Right forelimb (tissue), 1 donor: ENCODE data around the gene HABP2.

Experiments
- DNase-seq: peaks from one replicate; pipeline ENCODE4 v3.0.0-alpha.2; 2018

Gene HABP2

DNA sequence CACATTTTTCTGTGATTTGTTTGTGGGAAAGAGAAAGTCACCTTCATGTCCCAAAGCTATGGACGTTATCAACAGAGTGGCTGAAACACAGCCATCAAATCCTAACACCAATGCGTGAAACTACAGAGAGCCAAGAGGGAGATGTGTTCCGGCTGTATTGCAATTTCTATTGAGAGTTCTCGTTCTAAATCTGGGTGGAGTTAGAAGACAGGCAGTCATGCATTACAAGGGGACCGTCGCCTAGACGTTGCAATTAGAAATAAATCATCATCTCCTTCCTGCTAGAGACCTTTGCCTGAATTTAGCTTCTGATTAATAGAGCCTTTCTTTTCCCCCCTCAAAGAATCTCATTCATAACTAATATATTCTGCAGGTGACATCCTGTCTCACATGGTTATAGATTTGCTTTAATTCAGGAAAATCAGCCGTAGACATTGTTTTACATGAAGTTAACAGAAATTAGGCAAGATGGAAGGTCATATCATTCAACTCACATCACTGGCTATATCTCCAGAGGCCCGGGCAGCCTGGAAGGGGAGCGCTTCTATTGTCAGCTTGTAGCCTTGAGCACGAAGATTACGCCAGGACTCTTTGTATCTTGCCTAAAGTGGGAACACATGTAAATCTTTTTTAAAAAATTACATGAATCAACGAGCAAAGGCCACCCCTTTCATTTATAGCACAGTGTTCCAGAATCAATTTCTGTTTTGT lies 52.6 kb downstream of the HABP2 start:
- DNase-seq: no peak

DNA sequence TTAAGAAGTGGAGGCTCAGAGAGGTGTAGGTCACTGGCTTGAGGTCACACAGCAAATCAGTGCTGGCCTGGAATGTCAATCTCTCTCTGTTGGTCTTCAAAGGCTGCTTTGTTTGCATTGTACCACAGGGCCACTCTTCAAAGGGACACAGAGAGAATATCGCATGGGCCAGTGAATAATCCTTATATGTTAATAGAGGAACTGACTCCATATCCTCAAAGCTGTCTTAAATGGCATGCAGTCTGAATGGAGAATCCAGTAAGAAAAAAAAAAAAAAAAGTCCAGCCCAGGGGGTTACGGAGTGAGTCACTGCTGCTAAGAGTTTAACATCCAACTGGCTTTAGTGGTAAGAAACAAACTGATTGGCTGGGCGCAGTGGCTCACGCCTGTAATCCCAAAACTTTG lies 56.9 kb downstream of the HABP2 start:
- DNase-seq: no peak

DNA sequence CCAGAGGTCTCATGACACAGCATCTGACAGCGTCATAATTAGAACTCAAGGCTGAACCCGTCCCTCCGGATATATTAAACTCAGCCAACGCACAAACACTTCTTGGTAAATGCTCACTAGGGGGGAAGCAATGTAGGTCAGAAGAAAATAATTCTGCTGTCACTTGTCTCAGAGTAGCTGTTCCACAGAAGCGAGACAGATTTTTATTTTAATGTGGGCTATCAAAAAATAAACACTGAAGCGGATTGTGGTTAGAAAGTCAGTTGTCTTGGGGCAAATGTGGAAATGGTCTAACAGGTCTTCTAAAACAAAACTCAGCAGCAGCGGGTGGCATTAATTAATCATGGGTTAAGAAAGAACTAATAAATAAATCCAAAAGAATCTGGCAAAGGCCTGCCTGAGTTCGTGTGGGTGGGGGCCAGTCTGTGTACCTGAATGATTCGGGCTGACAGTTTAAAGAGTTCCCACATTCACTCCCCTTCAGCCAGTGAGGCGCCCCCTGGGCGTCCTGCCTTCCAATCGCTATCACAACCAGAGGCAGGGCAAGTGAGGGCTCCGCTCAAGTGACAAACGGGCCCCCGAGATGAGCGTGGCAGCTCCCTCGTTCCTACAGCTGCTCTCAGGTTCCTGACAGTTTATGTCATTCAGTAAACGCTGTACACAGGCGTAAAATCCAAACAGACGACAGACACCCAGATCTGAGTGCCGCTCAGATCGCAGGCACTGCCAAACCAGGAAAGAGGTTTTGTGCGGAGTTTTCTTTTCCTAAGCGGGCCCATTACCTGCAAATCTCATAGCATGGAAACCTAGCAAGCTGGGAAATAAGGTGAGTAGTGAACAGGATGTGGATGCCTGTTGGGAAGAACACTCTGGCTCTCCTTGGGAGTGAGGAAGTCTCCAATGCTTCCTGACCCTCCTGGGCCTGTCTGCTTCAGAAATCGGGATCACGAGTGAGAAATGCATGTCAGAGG lies 58.1 kb downstream of the HABP2 start:
- DNase-seq: no peak

DNA sequence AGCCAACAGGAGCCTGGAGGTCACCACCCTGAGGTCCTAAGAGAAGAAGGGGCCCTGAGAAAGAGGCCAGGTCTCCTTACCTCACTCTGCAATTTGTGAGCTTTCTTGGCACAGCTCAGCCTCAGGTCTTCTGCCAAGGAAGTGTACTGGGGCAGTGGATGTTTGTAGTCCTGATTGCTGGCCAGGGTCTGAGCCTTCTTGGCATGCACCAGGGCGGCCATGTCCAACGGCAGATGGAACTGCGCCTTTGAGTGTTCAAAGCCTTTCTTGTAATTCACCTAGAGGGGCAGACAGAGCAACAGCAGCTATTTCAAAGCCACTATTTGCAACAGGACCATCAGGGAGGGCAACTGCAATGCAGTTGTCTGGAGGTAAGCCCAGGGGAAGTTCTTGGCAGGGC lies 59.3 kb downstream of the HABP2 start:
- no peak for DNase-seq

DNA sequence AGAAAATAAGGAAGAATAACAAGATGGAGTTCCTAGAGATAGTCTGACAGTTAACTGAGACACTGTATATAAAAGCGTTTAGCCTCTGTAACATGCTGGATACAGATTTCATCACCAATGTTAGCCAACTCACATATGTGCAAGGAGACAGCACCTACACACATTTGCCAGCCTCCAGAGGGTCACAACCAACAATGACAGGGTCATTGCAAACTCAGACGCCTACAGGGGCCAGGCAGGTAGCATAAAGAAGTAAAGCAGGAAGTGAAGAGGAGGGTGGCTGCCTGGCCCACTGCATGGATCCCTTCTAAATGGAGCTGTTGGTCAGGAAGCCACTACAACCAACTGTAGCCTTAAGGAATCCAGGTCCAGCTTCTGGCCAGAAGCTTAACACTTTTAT lies 60.6 kb downstream of the HABP2 start:
- no peak for DNase-seq

DNA sequence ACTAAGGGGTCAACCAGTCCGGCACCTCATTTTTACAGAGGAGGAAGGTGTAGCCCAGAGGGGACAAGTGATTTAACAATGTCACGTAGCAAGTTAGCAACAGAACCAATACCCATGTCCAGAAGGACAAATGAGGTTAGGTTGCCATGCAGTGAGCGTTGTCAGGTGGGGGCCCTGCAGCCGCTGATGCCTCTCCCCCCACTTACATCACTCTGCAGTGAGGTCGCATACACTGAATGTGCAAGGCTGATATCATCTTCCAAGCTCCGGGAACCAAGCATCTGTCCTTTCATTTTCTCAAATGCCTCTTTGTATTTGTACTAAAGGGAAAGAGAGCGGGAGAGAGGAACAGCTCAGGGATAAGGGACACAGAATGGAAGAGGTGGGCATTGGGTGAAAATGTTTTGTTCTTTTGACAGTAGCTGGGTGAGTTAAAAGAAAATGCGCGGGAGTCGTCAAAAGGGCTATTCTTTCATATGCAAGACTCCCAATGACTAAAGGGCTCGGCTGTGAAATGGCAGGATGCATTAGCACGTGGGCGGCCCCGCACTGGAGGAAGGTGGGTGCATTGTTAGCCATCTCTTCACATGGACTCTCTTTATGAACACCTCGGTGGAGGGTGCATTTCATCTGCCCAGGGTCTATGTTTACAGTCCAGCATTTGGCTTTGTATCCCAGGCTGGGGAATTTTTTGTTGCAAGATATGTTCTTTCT lies 61.3 kb downstream of the HABP2 start:
- DNase-seq: no peak

DNA sequence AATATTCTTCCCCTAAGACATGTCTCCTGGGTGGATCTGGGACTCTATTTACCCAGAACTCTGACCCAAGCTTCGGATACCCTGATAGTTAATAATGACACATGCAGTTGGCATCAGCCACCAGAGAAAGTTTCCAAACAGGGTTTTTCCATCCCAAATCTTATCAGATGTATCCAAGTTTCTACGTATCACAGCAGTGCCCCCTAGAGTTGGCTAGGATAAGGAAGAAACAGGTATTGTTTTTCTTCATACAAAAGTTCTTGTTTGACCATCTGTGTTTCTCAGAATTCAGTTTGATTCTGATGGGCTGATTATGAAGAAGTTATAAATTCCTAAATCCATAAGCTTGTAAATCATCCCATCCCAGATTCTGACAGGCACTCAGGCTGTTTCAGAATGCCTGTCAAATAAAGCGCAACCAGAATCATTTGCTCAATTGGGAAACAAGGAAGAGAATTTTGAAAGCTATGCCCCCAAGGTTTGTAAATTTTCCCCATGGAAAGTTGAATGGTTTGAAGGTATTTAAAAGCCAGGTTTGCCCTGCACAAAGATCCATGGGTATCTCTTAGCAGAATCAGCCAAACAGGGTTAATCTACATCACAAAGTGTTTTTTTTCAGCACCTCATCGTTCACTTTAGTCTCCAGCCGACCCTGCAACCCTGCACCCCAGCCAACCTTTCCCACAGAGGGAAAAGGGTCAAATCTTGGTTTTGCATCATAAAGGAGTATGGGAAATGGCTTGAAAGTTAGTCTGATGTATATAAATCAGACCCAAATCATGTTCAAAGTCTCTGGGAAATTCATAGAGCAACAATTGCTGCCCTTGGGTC lies 63.6 kb downstream of the HABP2 start:
- no peak for DNase-seq

DNA sequence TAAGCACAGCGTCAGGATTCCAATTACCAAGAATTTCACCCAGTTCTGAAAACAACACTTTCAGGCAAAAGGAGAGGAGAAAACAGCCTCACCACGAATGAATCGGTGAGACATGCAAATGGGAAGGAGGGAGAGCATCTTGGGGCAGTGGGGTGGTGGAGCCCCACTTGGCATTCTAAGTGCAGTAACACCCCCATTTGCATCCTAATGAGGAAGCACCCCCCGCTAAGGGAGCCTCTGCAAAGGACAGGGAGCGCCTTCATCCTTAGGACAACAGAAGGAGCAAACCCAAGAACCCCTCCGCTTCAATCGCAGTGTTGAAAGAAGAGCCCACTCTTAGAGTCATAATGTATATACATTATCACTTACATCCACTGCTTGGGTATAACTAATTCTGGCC lies 64.2 kb downstream of the HABP2 start:
- DNase-seq: no peak

DNA sequence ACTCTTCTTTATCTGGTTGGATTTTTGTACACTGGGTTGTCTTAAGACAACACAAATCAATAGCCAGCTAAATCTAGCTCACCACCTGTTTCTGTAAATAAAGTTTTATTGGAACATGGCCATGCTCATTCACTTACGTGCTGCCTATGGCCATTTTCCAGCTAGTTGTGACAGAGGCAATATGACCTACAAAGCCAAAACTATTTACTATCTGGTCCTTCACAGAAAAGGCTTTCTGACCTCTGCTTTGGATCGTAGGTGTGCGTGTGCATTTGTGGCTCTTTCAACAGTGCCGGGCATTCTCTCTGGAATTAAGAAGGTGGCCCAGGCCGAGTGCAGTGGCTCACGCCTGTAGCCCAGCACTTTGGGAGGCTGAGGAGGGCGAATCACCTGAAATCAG lies 65.5 kb downstream of the HABP2 start:
- no peak for DNase-seq

DNA sequence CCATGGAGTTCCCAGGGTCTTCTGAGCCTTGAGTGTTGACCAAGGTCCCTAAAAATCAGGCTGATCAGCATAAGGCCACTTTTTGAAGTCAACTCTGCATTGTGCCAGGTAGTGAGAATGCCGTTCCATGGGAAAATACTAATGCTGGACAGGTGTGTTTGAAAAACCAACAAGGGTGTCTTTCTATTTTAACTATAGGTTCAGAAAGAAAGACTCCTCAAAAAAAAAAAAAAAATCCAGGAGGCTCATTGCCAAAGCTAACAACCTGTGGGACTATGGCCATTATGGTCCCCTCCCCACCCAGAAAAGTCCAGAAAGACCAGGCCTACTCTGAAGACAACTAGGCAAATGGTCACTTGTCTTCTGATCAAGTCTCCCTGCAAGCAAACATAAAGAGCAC lies 66.5 kb downstream of the HABP2 start:
- DNase-seq: no peak

DNA sequence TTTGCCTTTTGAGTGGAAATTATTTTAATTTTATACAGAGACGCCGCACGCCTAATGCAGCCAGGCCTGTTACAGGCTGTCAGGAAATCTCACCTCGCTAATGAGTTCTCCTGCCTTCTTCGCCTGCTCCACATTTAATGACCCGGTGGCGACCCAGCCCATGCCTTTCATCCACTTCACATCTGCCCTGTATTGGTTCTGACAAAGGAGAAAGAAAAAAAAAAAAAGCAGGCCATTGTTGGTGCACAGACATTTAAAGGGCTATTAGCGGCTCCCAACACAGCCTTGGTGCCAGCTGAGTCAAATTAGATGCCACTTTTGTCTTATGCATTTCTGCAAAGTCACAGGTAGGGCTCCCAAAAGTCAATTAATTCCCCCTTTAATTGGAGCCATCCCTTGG lies 67.7 kb downstream of the HABP2 start:
- DNase-seq: no peak

DNA sequence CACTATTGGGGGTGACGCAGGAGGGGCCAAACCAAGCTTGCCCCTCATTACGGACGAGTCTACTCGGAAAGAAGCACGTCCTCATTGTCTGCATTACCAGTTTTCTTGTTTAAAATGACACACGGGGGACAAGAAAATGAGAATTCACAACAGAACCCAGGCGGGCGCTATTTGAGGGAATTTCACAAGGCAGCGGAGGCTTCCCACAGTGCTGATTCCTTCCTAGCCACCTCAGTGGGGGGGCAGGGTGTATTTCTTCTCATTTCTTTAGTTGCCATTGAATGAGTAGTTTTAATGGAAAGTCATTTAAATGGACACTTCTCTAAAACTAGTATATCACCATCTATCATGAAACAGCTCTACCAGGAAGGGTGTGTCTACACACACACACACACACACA lies 68.1 kb downstream of the HABP2 start:
- no peak for DNase-seq

DNA sequence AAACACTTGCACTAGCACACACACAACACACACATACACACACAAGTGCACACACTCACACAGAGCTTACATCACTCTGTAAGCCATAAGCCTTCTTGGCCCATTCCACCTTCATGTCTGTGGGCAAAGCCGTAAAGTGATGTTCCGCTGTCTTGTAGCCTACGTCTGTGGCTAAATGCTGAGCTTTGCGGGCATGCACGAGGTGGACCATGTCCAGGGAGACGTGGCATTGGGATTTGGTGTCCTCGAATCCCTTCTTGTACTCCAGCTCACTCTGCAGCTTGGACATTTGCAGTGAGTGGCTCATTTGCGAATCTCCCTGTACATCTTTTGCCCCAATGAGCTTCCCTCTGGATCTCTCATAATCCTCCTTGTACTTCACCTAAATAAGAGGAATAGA lies 68.9 kb downstream of the HABP2 start:
- no peak for DNase-seq

DNA sequence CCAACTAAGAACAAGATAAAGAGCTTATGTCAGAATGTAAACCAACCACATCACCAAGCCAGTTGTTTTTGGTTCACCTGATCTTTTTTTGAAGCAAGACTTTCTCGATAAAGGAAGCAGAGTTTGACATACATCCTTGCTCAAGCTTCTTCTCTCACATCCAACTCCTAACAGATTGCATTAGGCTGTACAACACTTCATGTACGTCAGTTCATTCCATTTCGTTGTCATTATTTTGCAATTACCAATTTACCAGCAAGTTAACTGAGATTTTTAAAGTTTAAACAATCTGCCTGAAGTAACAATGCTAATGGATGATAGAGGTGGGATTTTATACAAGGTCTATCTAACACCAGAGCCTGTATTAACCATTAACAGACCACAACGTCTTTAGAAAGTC lies 70.0 kb downstream of the HABP2 start:
- no peak for DNase-seq

DNA sequence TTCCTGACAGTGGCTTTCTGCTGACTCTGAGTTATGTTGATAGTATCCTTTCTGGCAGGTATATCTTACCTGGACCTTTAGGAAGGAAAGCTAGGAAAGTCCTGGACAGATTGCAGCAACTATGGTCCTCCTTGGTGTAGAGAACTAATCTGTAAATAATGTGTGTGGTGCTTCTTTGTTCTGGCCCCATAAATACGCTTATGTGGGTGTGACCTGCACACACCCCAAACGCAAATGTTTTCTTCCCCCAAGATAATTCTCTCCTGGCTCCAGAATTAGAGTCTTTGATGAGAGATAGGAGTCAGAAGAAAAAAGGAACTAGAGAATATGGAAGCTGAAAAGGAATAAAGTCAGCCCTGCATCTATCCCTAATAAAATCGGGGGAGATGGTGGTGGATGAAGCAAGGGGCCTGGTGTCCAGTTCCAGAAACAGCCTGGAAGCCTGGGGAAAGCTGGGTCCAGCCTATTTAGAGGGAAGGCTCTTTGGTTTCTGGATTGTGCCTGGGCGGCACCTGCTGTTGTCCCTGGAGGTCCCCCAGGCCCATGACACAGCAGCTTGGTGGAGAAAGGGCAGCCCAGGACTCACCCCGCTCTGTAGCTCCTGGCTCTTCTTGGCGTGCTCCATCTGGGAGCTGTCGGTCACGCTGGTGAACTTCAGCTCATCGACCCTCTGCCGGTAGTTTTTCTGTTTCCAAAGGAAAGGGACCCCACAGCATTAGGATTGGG lies 72.8 kb downstream of the HABP2 start:
- DNase-seq: no peak

DNA sequence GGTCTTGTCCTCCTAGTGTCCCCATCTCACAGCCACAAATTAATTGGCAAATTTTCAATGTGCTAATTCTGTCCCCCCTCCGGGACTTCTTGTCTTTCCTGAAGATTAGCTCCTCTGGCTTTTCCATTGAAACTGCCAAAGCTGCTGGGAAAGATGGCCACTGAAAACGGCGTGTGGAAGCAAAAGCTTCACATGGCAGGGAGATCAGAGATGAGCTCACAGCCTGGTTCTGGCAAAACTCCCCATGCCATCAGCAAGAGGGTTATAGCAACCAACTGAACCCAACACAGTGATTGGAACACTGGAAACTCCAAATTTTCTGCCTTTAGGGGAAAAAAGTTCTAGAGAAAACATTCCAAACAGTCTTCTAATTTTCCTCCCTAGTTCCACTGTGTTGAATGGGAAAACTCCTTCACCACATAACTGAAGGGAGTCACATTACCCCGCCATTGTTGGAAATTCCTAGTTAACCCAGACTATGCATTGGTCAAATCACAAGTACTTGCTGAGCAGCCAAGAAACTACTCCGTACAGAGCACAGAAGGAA lies 74.0 kb downstream of the HABP2 start:
- no peak for DNase-seq

DNA sequence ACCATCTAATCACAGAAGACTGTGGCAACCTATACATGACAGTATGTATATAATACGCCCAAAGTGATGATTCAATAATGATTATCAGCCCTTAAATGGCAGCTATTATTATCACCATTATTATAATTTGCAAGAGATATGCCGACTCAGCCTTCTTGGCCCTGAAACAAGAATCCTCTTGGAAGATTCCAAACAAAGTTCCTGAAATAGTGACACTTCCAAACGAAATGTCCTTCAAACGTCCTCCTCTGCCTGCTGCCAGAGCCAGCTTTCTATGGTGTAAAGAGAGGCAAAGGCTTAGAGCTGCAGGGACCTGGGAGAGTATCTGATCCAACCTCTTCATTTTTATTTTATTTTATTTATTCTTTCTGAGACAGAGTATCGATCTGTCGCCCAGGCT lies 75.0 kb downstream of the HABP2 start:
- no peak for DNase-seq

DNA sequence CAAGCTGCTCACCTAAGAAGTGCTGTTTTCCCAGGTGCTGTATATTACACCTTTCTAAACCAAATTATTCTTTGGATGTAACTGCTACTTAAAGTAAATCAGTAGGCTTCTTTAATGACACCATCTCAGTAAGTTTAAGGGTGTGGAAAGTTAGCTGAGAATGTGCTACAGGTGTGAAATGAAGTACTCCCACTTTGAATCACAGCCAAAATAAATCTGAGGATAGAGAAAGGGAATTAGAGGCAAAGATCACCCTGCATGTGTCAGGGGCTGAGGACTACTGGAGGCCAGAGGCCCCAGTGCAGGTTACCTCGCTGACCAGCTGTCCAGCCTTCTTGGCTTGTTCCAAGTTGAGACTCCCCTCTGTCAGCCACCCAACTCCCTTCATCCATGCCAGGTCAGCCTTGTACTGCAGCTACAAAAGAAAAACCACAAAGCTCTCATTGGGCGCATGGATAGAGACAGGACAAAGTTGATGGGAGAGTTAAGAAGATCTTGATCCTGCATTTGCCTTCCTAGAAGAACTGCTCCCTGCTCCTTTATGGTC lies 75.8 kb downstream of the HABP2 start:
- no peak for DNase-seq

DNA sequence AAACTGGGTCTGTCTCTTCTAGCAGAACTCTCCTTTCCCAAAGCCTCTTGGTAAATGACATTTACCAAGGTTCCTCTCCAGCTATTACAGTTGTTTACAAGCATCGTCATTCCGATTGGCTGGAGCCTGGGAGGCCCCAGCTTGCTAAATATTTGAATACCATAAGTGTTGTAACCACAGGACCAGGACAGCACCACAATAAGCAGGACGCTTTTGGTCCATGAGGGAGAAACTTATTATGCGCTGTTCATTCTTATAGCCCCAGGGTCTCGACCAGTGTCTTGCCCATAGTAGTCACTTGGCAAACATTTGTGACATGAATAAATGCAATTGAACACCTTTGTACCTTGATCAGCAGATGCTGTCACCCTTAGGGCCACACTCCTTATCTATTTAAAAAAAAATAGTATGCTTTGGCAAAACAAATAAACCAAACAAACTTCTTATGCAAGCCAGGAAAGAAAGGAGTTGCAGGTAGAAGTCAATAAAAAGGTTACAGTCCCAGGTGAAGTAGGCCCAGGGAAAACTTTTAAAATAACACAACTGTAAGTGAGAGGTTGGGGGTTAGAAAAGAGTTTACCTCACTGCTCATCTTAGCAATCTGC lies 78.2 kb downstream of the HABP2 start:
- no peak for DNase-seq

DNA sequence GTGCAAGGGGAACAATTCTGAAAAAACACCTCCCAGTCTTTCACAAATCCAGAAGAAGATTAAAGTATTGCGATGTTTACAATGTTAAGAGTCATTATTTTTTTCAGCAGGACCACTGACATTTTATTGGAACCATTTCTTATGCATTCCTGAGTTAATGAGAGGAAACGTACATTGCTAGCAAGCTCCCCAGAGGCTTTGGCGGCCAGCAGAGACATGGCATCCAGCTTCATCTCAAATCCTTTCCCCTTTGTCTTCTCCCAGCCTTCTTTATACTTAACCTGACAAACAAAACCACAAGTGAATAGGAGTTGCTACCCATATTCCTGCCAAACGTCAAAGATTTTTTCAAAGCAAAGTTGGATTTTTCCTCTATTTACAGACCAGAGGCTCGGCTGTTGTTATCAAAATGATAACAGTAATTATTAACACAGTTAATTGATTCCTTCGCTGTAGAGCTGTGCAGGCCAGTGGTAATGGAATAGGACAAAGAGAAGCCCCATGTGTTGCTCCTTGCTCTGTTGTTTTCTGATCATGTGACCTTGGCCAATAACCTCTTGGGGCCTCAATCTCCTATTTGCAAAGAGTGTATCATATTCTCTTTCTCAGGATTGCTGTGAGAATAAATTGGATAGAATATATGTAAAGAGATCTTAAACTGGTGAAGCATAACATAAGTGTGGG lies 79.0 kb downstream of the HABP2 start:
- no peak for DNase-seq
